H1 (cell line): ENCODE results near the gene SLC47A2. TPM values are rescaled to one million over a fixed set of nuclear protein-coding genes. Genes with fewer than 3 reads are reported as not detected.

ENCODE experiments used
- HDAC6 ChIP-seq: IDR thresholded peaks from one replicate; pipeline ENCODE4 v1.7.1; 2012; ENCODE audit warnings: low read depth, mild to moderate bottlenecking, inconsistent platforms, low read length, moderate library complexity
- NANOG ChIP-seq: IDR thresholded peaks from 2 replicates; pipeline ENCODE4 v1.6.1; 2011; ENCODE audit warnings: low read length, low read depth, mild to moderate bottlenecking, inconsistent platforms; ENCODE audit not compliant: insufficient read depth, poor library complexity, severe bottlenecking
- RAD21 ChIP-seq, 2 experiments: IDR thresholded peaks in 1 of 2; conservative IDR thresholded peaks in 1 of 2; 2 replicates each; pipeline ENCODE4 v1.6.1; 2011; ENCODE audit warnings: low read depth in 2 of 2, low read length in 2 of 2, improper control_type of control experiment in 1 of 2, inconsistent platforms in 1 of 2, mild to moderate bottlenecking in 1 of 2, moderate library complexity in 1 of 2
- SP1 ChIP-seq: IDR thresholded peaks from 2 replicates; pipeline ENCODE4 v1.6.1; 2011; ENCODE audit warnings: low read depth, low read length
- SRF ChIP-seq: IDR thresholded peaks from 2 replicates; pipeline ENCODE4 v1.6.1; 2011; ENCODE audit warnings: mild to moderate bottlenecking, low read depth, low read length, moderate library complexity
- TAF1 ChIP-seq: IDR thresholded peaks from 2 replicates; pipeline ENCODE4 v1.6.1; 2011; ENCODE audit warnings: mild to moderate bottlenecking, low read depth, low read length
- YY1 ChIP-seq: IDR thresholded peaks from 2 replicates; pipeline ENCODE4 v1.6.1; 2011; ENCODE audit warnings: low read depth, mild to moderate bottlenecking, low read length
- polyA plus RNA-seq, 7 experiments: library from polyadenylated mRNA; depleted of rRNA in 3 of 7; stranded (reverse) in 5 of 7; unstranded in 2 of 7; fragments of >200 nt in 5 of 7; fragments of 200-250 nt in 2 of 7; gene quantifications; 1 replicate in 5 of 7; 2 replicates in 1 of 7; 4 replicates in 1 of 7; pipeline versions ENCODE4 v1.2.1 to v1.2.3, GENCODE V29; 2011 to 2013; ENCODE audit warnings: missing spikeins in 2 of 7, mixed read lengths in 2 of 7
- total RNA-seq: library from RNA; stranded (reverse); fragmentation: NEBNext Ultra II Directional; extraction: Animal tissue kit (Norgen Biotek cat#: 25700); gene quantifications from 2 replicates; pipeline ENCODE4 v1.2.1, GENCODE V29; 2021
- TF ChIP-seq, protein P1 (sequence below), 3 experiments: IDR thresholded peaks; 1 replicate in 2 of 3; 2 replicates in 1 of 3; pipeline versions ENCODE4 v1.5.1 to v1.6.1; 2011; ENCODE audit warnings: low read length in 3 of 3, mild to moderate bottlenecking in 3 of 3, inconsistent platforms in 2 of 3, low read depth in 1 of 3, moderate library complexity in 1 of 3; ENCODE audit not compliant: insufficient read depth in 1 of 3; ENCODE audit errors: control extremely low read depth in 1 of 3
- TF ChIP-seq, protein P2 (sequence below): IDR thresholded peaks from 2 replicates; pipeline ENCODE4 v1.6.1; 2011; ENCODE audit warnings: low read depth, mild to moderate bottlenecking, low read length; ENCODE audit not compliant: insufficient read depth

The SLC47A2 gene
- total and polyA plus RNA-seq, 2 of the 8 experiments (the other 6 are each of a cell fraction or from before 2014, with no cell fraction given), result not detected

DNA sequence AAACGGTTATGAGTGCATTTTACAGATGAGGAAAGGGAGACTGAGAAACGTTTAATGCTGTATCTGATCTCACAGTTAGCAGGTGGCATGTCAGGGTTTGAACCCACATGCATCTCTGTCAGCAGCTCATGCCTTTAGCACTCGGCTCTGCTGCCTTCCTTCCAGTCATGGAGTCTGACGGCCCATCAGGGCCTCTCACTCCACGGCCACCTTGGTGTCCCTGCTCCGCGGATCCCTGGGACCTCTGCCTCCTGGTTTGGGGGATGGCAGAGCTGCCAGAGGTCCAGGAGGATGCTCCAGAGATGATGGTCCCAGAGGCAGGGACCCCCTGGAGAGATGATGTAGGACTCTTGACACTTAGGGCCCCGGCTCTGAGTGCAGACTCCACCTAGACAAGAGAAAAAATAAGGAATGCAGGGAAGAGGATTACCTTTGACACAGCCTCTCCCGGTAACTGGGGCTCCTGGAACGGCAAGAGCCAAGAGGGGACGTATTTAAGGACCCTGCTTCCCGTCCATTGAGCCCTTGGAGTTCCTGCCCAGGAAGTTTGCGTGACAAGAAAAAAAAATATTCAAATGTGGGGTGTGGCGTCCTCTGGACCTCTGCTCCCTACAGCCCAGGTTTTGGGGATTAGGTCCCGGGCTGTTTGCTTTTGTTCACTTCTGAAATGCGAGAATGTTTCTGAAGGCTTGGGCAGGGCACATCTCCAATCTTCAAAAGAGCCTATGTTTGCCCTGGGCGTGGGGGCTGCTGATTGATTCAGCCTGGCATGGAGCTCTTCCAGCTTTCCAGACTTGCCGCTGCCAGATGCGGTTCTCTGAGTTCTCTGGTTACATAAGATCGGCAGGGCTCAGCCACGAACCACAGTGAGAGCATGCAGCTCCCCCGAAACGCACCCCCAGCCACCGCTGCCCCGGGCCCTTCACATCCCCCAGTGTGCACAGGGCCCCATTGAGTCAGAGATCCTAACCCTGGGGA is 31.7 kb upstream of the SLC47A2 start, which contains the start of gene ALDH3A1 (continued):
- TF ChIP-seq, protein P1, sequence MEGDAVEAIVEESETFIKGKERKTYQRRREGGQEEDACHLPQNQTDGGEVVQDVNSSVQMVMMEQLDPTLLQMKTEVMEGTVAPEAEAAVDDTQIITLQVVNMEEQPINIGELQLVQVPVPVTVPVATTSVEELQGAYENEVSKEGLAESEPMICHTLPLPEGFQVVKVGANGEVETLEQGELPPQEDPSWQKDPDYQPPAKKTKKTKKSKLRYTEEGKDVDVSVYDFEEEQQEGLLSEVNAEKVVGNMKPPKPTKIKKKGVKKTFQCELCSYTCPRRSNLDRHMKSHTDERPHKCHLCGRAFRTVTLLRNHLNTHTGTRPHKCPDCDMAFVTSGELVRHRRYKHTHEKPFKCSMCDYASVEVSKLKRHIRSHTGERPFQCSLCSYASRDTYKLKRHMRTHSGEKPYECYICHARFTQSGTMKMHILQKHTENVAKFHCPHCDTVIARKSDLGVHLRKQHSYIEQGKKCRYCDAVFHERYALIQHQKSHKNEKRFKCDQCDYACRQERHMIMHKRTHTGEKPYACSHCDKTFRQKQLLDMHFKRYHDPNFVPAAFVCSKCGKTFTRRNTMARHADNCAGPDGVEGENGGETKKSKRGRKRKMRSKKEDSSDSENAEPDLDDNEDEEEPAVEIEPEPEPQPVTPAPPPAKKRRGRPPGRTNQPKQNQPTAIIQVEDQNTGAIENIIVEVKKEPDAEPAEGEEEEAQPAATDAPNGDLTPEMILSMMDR (IDR thresholded peaks at IDR 0.05; ENCODE audit: control extremely low read depth in 1 of 3, insufficient read depth in 1 of 3, low read depth in 1 of 3, low read length in 3 of 3), result no peak
- TF ChIP-seq YY1, result no peak
- TF ChIP-seq TAF1, result no peak
- no peak for TF ChIP-seq HDAC6
- TF ChIP-seq SP1, result no peak
- no peak for TF ChIP-seq RAD21 (IDR thresholded peaks at IDR 0.05 in 1 of 2, conservative IDR thresholded peaks at IDR 0.05 in 1 of 2; ENCODE audit: low read depth in 2 of 2, low read length in 2 of 2)
- no peak for TF ChIP-seq SRF
- TF ChIP-seq, protein P2, sequence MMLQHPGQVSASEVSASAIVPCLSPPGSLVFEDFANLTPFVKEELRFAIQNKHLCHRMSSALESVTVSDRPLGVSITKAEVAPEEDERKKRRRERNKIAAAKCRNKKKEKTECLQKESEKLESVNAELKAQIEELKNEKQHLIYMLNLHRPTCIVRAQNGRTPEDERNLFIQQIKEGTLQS, result no peak
- TF ChIP-seq NANOG, result no peak
